Activated T-helper 1 cell treated with anti-CD3 and anti-CD28 coated beads, Interleukin-12 subunit alpha, Interleukin-12 subunit beta, Interleukin-2, Interleukin-4 antibody, amounts not matched to agents 30 ng/mL and 10 ng/mL and 1 ng/mL, durations not matched to agents 14 hours and 24 hours and 36 hours (primary cell): ENCODE results near the gene PSIP1. TPM values are rescaled to one million over a fixed set of nuclear protein-coding genes. Genes with fewer than 3 reads are reported as not detected.
"Not testable (repeated sequence)": the region's sequence is repeated elsewhere in the genome, so short reads cannot be mapped to it uniquely, and the experiment has no call there.

Source experiments
- DNase-seq: peaks from one replicate; pipeline ENCODE4 v3.0.0; 2021; ENCODE audit warnings: low spot score
- H3K27ac Mint-ChIP-seq: one replicate; pipeline ENCODE4 v1.8.0; 2021; ENCODE audit warnings: mild to moderate bottlenecking, mixed read lengths
- H3K27me3 Mint-ChIP-seq: one replicate; pipeline ENCODE4 v1.8.0; 2022; ENCODE audit warnings: mild to moderate bottlenecking, moderate library complexity, mixed read lengths; ENCODE audit not compliant: insufficient read depth
- H3K36me3 Mint-ChIP-seq: one replicate; pipeline ENCODE4 v1.8.0; 2021; ENCODE audit warnings: low read depth, mixed read lengths
- H3K4me1 Mint-ChIP-seq: one replicate; pipeline ENCODE4 v1.8.0; 2021; ENCODE audit warnings: low read depth, mixed read lengths
- H3K4me3 Mint-ChIP-seq: one replicate; pipeline ENCODE4 v1.8.0; 2021; ENCODE audit warnings: mild to moderate bottlenecking, moderate library complexity, mixed read lengths
- H3K9me3 Mint-ChIP-seq: one replicate; pipeline ENCODE4 v1.8.0; 2021; ENCODE audit warnings: mixed read lengths
- intact Hi-C: fragments of 100-400 bp; cut with micrococcal nuclease; formaldehyde crosslinking; loops from one replicate; pipeline ENCODE4 v1.15.1; 2024
- total RNA-seq: library from RNA; stranded (reverse); gene quantifications from 2 replicates; pipeline ENCODE4 v1.2.3, GENCODE V29; 2022

Gene PSIP1
- total RNA-seq: 90.6 and 95.3 TPM in 2 replicates

- H3K4me1 Mint-ChIP-seq: peaks cover 52% of the 10 kb centered on the region
- no peaks in the 10 kb centered on the region for H3K9me3 Mint-ChIP-seq
- H3K4me3 Mint-ChIP-seq: peak within 1 kb of the TSS; percentile 96
- peak within 1 kb of the TSS; percentile 100 for H3K27ac Mint-ChIP-seq
- intact Hi-C loops: loop anchor here (1.0 to 5.0 kb wide), 8 partner anchors 22 to 299 kb away; partner anchors contain the start of gene SNAPC3
- H3K27me3 Mint-ChIP-seq: peaks cover 4% of the 10 kb centered on the region
- H3K36me3 Mint-ChIP-seq: peaks cover 28% of the 10 kb centered on the region
- DNase-seq: peak; percentile 84
Measured at GRCh38 chr9:15510789-15511575, at the start of gene PSIP1. PSIP1 (minus strand) TSS chr9:15510970; CDS start chr9:15510188, 782 bp downstream.

- Mint-ChIP-seq H3K9me3 (no peaks in the 10 kb centered on the region), H3K27me3 (peaks cover 25% of the 10 kb centered on the region), H3K36me3 (no peaks in the 10 kb centered on the region), H3K4me1 (peaks cover 20% of the 10 kb centered on the region), H3K27ac (peak overlapping the region; percentile 75), H3K4me3 (peak overlapping the region; percentile 87)
- DNase-seq: no peak
- intact Hi-C loops: loop anchor here (2.0 kb wide), 1 partner anchor 1231 kb away; no protein-coding TSS in a partner anchor
Measured at GRCh38 chr9:15553528-15553898, 42.7 kb upstream of the PSIP1 start.

GRCh38 chr9:15552636-15553527 lies 42.1 kb upstream of the PSIP1 start, which contains the start of gene CCDC171:
CCDC171 (plus strand) TSS chr9:15553043; CDS start chr9:15564089, 11,046 bp downstream.
- intact Hi-C loops: loop anchor here (1.0 to 2.0 kb wide), 6 partner anchors 42 to 1230 kb away; partner anchors contain the start of gene SNAPC3
- peaks cover 20% of the 10 kb centered on the region for H3K4me1 Mint-ChIP-seq
- no peaks in the 10 kb centered on the region for H3K9me3 Mint-ChIP-seq
- peak within 1 kb of the TSS; percentile 87 for H3K4me3 Mint-ChIP-seq
- no peaks in the 10 kb centered on the region for H3K36me3 Mint-ChIP-seq
- peaks cover 25% of the 10 kb centered on the region for H3K27me3 Mint-ChIP-seq
- peak within 1 kb of the TSS; percentile 75 for H3K27ac Mint-ChIP-seq
- DNase-seq: peak; percentile 84

GRCh38 chr9:15549611-15550010 lies 38.8 kb upstream of the PSIP1 start:
- peaks cover 16% of the 10 kb centered on the region for H3K27me3 Mint-ChIP-seq
- H3K27ac Mint-ChIP-seq: no peak overlapping the region
- H3K4me3 Mint-ChIP-seq: no peak overlapping the region
- H3K9me3 Mint-ChIP-seq: no peaks in the 10 kb centered on the region
- H3K4me1 Mint-ChIP-seq: peaks cover 20% of the 10 kb centered on the region
- intact Hi-C loops: no loop called here
- DNase-seq: no peak
- H3K36me3 Mint-ChIP-seq: no peaks in the 10 kb centered on the region

- intact Hi-C loops: no loop called here
- no peak overlapping the region for H3K27ac Mint-ChIP-seq
- H3K36me3 Mint-ChIP-seq: no peaks in the 10 kb centered on the region
Measured at GRCh38 chr9:15543047-15543813, 32.5 kb upstream of the PSIP1 start.

GRCh38 chr9:15542624-15543023 lies 31.9 kb upstream of the PSIP1 start:
- H3K9me3 Mint-ChIP-seq: no peaks in the 10 kb centered on the region
- no peaks in the 10 kb centered on the region for H3K36me3 Mint-ChIP-seq
- intact Hi-C loops: no loop called here
- H3K4me1 Mint-ChIP-seq: no peaks in the 10 kb centered on the region
- no peak overlapping the region for H3K27ac Mint-ChIP-seq
- no peak for DNase-seq
- H3K4me3 Mint-ChIP-seq: no peak overlapping the region
- H3K27me3 Mint-ChIP-seq: peaks cover 13% of the 10 kb centered on the region

More at GRCh38 chr9:15543047-15543813, 32.5 kb upstream of the PSIP1 start:
- no peaks in the 10 kb centered on the region for H3K4me1 Mint-ChIP-seq
- H3K4me3 Mint-ChIP-seq: no peak overlapping the region
- H3K9me3 Mint-ChIP-seq: no peaks in the 10 kb centered on the region
- peaks cover 13% of the 10 kb centered on the region for H3K27me3 Mint-ChIP-seq
- DNase-seq: no peak

- H3K4me1 Mint-ChIP-seq: no peaks in the 10 kb centered on the region
- no peak overlapping the region for H3K4me3 Mint-ChIP-seq
- no peak overlapping the region for H3K27ac Mint-ChIP-seq
- H3K27me3 Mint-ChIP-seq: peaks cover 13% of the 10 kb centered on the region
- no peaks in the 10 kb centered on the region for H3K36me3 Mint-ChIP-seq
- intact Hi-C loops: no loop called here
- H3K9me3 Mint-ChIP-seq: no peaks in the 10 kb centered on the region
- no peak for DNase-seq
Measured at GRCh38 chr9:15541872-15542271, 31.1 kb upstream of the PSIP1 start.

GRCh38 chr9:15531380-15531779 lies 20.6 kb upstream of the PSIP1 start:
- no peaks in the 10 kb centered on the region for H3K9me3 Mint-ChIP-seq
- no peak for DNase-seq
- intact Hi-C loops: loop anchor here (5.0 kb wide), 1 partner anchor 109 kb away; the partner anchor contains the start of gene SNAPC3
- no peaks in the 10 kb centered on the region for H3K4me1 Mint-ChIP-seq
- no peak overlapping the region for H3K27ac Mint-ChIP-seq
- H3K27me3 Mint-ChIP-seq: peaks cover 3% of the 10 kb centered on the region
- H3K36me3 Mint-ChIP-seq: no peaks in the 10 kb centered on the region
- H3K4me3 Mint-ChIP-seq: no peak overlapping the region

- Mint-ChIP-seq H3K27me3 (peaks cover 4% of the 10 kb centered on the region), H3K9me3 (no peaks in the 10 kb centered on the region), H3K4me3 (no peak overlapping the region), H3K4me1 (no peaks in the 10 kb centered on the region), H3K27ac (no peak overlapping the region), H3K36me3 (no peaks in the 10 kb centered on the region)
- DNase-seq: no peak
- intact Hi-C loops: loop anchor here (5.0 kb wide), 1 partner anchor 107 kb away; the partner anchor contains the start of gene SNAPC3
Measured at GRCh38 chr9:15529566-15530324, 19.0 kb upstream of the PSIP1 start.

GRCh38 chr9:15527035-15527434 lies 16.3 kb upstream of the PSIP1 start:
- intact Hi-C loops, H3K9me3 Mint-ChIP-seq, H3K4me1 Mint-ChIP-seq, H3K4me3 Mint-ChIP-seq, DNase-seq, H3K36me3 Mint-ChIP-seq, H3K27ac Mint-ChIP-seq: not testable (repeated sequence)
- peaks cover 10% of the 10 kb centered on the region for H3K27me3 Mint-ChIP-seq

- Mint-ChIP-seq H3K27ac (no peak overlapping the region), H3K27me3 (peaks cover 10% of the 10 kb centered on the region), H3K4me3 (no peak overlapping the region), H3K9me3 (no peaks in the 10 kb centered on the region), H3K4me1 (no peaks in the 10 kb centered on the region), H3K36me3 (no peaks in the 10 kb centered on the region)
- DNase-seq: no peak
- intact Hi-C loops: no loop called here
Measured at GRCh38 chr9:15525958-15526357, 15.2 kb upstream of the PSIP1 start.
